ENCODE results near the gene HEXIM1.
A peak's percentile ranks its signal among the peaks of the same experiment; 100 is the strongest.

HEXIM1 gene

GRCh38 chr17:45170931-45171337 lies 22.7 kb downstream of the HEXIM1 start:
- DNase-seq (ENCODE audit: low read depth, low spot score): no peak

GRCh38 chr17:45171338-45172231 lies 23.3 kb downstream of the HEXIM1 start:
- no peak for DNase-seq (ENCODE audit: low read depth, low spot score)

GRCh38 chr17:45172232-45172540 lies 23.9 kb downstream of the HEXIM1 start:
- no peak for DNase-seq (ENCODE audit: low read depth, low spot score)

- peak; percentile 30 for DNase-seq (ENCODE audit: low read depth, low spot score)
These were observed 24.4 kb downstream of the HEXIM1 start for GRCh38 chr17:45172541-45173286.

- no peak for DNase-seq (ENCODE audit: low read depth, low spot score)
These were observed 27.5 kb downstream of the HEXIM1 start for GRCh38 chr17:45175759-45176115.

- no peak for DNase-seq (ENCODE audit: low read depth, low spot score)
These were observed 29.3 kb downstream of the HEXIM1 start for GRCh38 chr17:45177563-45177962.

- DNase-seq (ENCODE audit: low read depth, low spot score): no peak
These were observed 35.9 kb downstream of the HEXIM1 start for GRCh38 chr17:45184144-45184543.

- DNase-seq (ENCODE audit: low read depth, low spot score): no peak
These were observed 38.6 kb downstream of the HEXIM1 start for GRCh38 chr17:45186801-45187354.

- no peak for DNase-seq (ENCODE audit: low read depth, low spot score)
These were observed 40.7 kb downstream of the HEXIM1 start for GRCh38 chr17:45189009-45189408.

- no peak for DNase-seq (ENCODE audit: low read depth, low spot score)
These were observed 42.4 kb downstream of the HEXIM1 start for GRCh38 chr17:45190503-45191255.

GRCh38 chr17:45195424-45195823 lies 47.1 kb downstream of the HEXIM1 start:
- no peak for DNase-seq (ENCODE audit: low read depth, low spot score)

- DNase-seq (ENCODE audit: low read depth, low spot score): no peak
These were observed 48.8 kb downstream of the HEXIM1 start for GRCh38 chr17:45197108-45197507.

- DNase-seq (ENCODE audit: low read depth, low spot score): peak; percentile 77
These were observed 49.5 kb downstream of the HEXIM1 start for GRCh38 chr17:45197555-45198334.

GRCh38 chr17:45200701-45201100 lies 52.4 kb downstream of the HEXIM1 start:
- no peak for DNase-seq (ENCODE audit: low read depth, low spot score)

- no peak for DNase-seq (ENCODE audit: low read depth, low spot score)
These were observed 53.2 kb downstream of the HEXIM1 start for GRCh38 chr17:45201457-45201856.

Measured in activated naive CD8-positive, alpha-beta T cell treated with anti-CD3 and anti-CD28 coated beads, Interleukin-2, amount 50 U/mL, for 16 hours (primary cell).